GM18499 (cell line): ENCODE results near the gene APOL5.
"Not testable (repeated sequence)": the region's sequence is repeated elsewhere in the genome, so short reads cannot be mapped to it uniquely, and the experiment has no call there.

Experiments used
- ATAC-seq: cut with Tn5 transposase; IDR thresholded peaks from one replicate; pipeline ENCODE4 v1.9.1; 2021; ENCODE audit warnings: moderate number of reproducible peaks; ENCODE audit not compliant: insufficient read depth, unreplicated experiment

Gene APOL5

GRCh38 chr22:35708917-35709316 lies 8.8 kb upstream of the APOL5 start:
- no peak for ATAC-seq

GRCh38 chr22:35711336-35711735 lies 6.3 kb upstream of the APOL5 start:
- no peak for ATAC-seq

GRCh38 chr22:35712672-35713071 lies 5.0 kb upstream of the APOL5 start:
- no peak for ATAC-seq

- no peak for ATAC-seq
Observed at GRCh38 chr22:35719212-35719875, 1.7 kb downstream of the APOL5 start.

GRCh38 chr22:35721960-35722359 lies 4.3 kb downstream of the APOL5 start:
- ATAC-seq, result no peak

GRCh38 chr22:35725521-35725920 lies 7.8 kb downstream of the APOL5 start:
- ATAC-seq, result no peak

GRCh38 chr22:35726398-35726797 lies 8.7 kb downstream of the APOL5 start:
- no peak for ATAC-seq

GRCh38 chr22:35726933-35727332 lies 9.3 kb downstream of the APOL5 start:
- no peak for ATAC-seq

- no peak for ATAC-seq
Observed at GRCh38 chr22:35727436-35727835, 9.8 kb downstream of the APOL5 start.

GRCh38 chr22:35728639-35729308 lies 11.1 kb downstream of the APOL5 start:
- no peak for ATAC-seq

GRCh38 chr22:35729309-35729698 lies 11.6 kb downstream of the APOL5 start:
- no peak for ATAC-seq

GRCh38 chr22:35731321-35731720 lies 13.6 kb downstream of the APOL5 start:
- no peak for ATAC-seq

GRCh38 chr22:35732116-35732515 lies 14.4 kb downstream of the APOL5 start:
- no peak for ATAC-seq

GRCh38 chr22:35733036-35733435 lies 15.4 kb downstream of the APOL5 start:
- ATAC-seq, result no peak

- no peak for ATAC-seq
Observed at GRCh38 chr22:35733791-35734516, 16.3 kb downstream of the APOL5 start.

GRCh38 chr22:35734517-35734827 lies 16.8 kb downstream of the APOL5 start:
- ATAC-seq, result no peak

- no peak for ATAC-seq
Observed at GRCh38 chr22:35735542-35735941, 17.9 kb downstream of the APOL5 start.

GRCh38 chr22:35736166-35736565 lies 18.5 kb downstream of the APOL5 start:
- ATAC-seq, result no peak

- no peak for ATAC-seq
Observed at GRCh38 chr22:35736701-35737100, 19.0 kb downstream of the APOL5 start.

- ATAC-seq, result not testable (repeated sequence)
Observed at GRCh38 chr22:35737886-35738285, 20.2 kb downstream of the APOL5 start.

GRCh38 chr22:35739076-35739930 lies 21.6 kb downstream of the APOL5 start:
- no peak for ATAC-seq
